ENCODE measurements around the gene KCNMA1. TPM values are rescaled to one million over a fixed set of nuclear protein-coding genes. Genes with fewer than 3 reads are reported as not detected.

KCNMA1 gene
- total and polyA plus RNA-seq, 9 of the 15 experiments (the other 6 are each of a cell fraction or from before 2014, with no cell fraction given) = 0.01 to 0.95 (median 0.15) TPM; not detected in 4

DNA sequence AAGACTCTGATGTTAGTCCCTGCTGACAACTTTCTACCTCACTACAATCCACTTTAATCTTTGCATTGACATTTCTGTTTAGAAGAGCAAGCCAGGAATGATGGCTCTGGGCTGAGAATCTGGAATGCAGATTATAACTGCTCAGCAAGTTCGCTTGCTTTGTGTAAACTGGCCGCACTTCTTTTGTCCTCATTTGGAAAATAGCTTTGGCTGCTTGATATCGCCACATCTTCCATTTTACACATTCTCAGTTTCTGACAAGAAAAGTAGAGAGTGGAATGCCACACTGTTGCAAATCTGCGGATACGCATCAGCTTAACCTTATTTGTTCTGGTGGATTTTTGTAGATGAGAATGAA lies 429.8 kb downstream of the KCNMA1 start:
- no peak overlapping the region for H3K27ac ChIP-seq (ENCODE audit: extremely low read depth, low read depth, low read length)
- H3K9me1 ChIP-seq (ENCODE audit: control insufficient read depth, insufficient read depth, low read length) = no peaks in the 10 kb centered on the region
- in situ Hi-C loops (cut with MboI) (no loop called here), intact Hi-C loops (cut with micrococcal nuclease) (no loop called here)
- no peaks in the 10 kb centered on the region for H3K27me3 ChIP-seq (ENCODE audit: control insufficient read depth in 2 of 2, insufficient read depth in 2 of 2, low read length in 2 of 2)
- H3K9me3 ChIP-seq (replicated peaks; ENCODE audit: control insufficient read depth, insufficient read depth, low read depth, low read length) = no peaks in the 10 kb centered on the region
- DNase-seq (ENCODE audit: extremely low read depth in 1 of 4, low spot score in 3 of 4) (no peak), ATAC-seq (no peak), FAIRE-seq (no peak)
- no peak overlapping the region for H3K4me3 ChIP-seq
- H3K4me1 ChIP-seq (replicated peaks in 1 of 2; ENCODE audit: control insufficient read depth in 2 of 2, insufficient read depth in 2 of 2, low read length in 2 of 2) = no peaks in the 10 kb centered on the region
- no peaks in the 10 kb centered on the region for H3K79me2 ChIP-seq (ENCODE audit: control insufficient read depth, insufficient read depth, low read length)
- TF ChIP-seq PRMT5 (CRISPR knock-in tag; IDR thresholded peaks at IDR 0.05) (no peak), MCM7 (IDR thresholded peaks at IDR 0.05) (no peak), ID3 (CRISPR knock-in tag; IDR thresholded peaks at IDR 0.05) (no peak), ID3 (tag; IDR thresholded peaks at IDR 0.05) (no peak), SREBF1 (IDR thresholded peaks at IDR 0.05; ENCODE audit: borderline replicate concordance, low read depth, low read length) (no peak), ATF6 (CRISPR knock-in tag; IDR thresholded peaks at IDR 0.05) (no peak)
- TF ChIP-seq, protein P1, sequence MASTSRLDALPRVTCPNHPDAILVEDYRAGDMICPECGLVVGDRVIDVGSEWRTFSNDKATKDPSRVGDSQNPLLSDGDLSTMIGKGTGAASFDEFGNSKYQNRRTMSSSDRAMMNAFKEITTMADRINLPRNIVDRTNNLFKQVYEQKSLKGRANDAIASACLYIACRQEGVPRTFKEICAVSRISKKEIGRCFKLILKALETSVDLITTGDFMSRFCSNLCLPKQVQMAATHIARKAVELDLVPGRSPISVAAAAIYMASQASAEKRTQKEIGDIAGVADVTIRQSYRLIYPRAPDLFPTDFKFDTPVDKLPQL (IDR thresholded peaks at IDR 0.05; ENCODE audit: extremely low read depth, insufficient read length) = no peak
- H3K36me3 ChIP-seq (ENCODE audit: control insufficient read depth, insufficient read depth, low read length) = no peaks in the 10 kb centered on the region
- no peak overlapping the region for H2AFZ ChIP-seq (ENCODE audit: low read depth, low read length)
- no TSS peak for BruUV-seq (replicated peaks)
- CTCF ChIA-PET (ENCODE audit: low intra/inter-chr PET ratio) = no interaction called here
- no peaks in the 10 kb centered on the region for H4K20me1 ChIP-seq (replicated peaks; ENCODE audit: control insufficient read depth, insufficient read depth, low read length)
- H3K4me2 ChIP-seq (ENCODE audit: insufficient read depth, low read length) = no peak overlapping the region
- POLR2A ChIA-PET = no interaction called here
- H3K9ac ChIP-seq (ENCODE audit: insufficient read depth in 1 of 2, low read depth in 2 of 2, low read length in 2 of 2) = no peak overlapping the region
- WGBS (ENCODE audit: insufficient coverage, low coverage, missing lambda C conversion rate) = 4% methylated on average over 5 of the region's 5 CpGs
